Right lobe of liver (tissue), 6 donors: ENCODE data around the gene ESPN. TPM values are rescaled to one million over a fixed set of nuclear protein-coding genes. Genes with fewer than 3 reads are reported as not detected.

Experiments
- ATAC-seq, 4 donors: fragments of 200-7000 bp; cut with Tn5 transposase; one replicate each; pipeline ENCODE4 v1.9.1; 2020; ENCODE audit warnings: mild to moderate bottlenecking in 4 of 4, moderate library complexity in 4 of 4
- DNase-seq, 3 donors: peaks; one replicate each; pipeline ENCODE4 v3.0.0-alpha.2; 2020
- H3K27ac ChIP-seq, 3 donors: fragments of 200-600 bp; one replicate each; pipeline ENCODE4 v1.8.0; 2022
- H3K27me3 ChIP-seq, 2 donors: fragments of 200-600 bp; one replicate each; pipeline ENCODE4 v1.8.0; 2022
- H3K36me3 ChIP-seq, 4 donors: fragments of 200-600 bp; sonication (generic) in 1 of 4; one replicate each; pipeline versions ENCODE4 v1.5.1 to v1.8.0; 2017 to 2022; ENCODE audit warnings: control low read depth in 1 of 4
- H3K4me1 ChIP-seq, 4 donors: fragments of 200-600 bp; sonication (generic) in 1 of 4; one replicate each; pipeline versions ENCODE4 v1.5.1 to v1.8.0; 2017 to 2022; ENCODE audit warnings: control low read depth in 1 of 4
- H3K4me3 ChIP-seq, 3 donors: fragments of 200-600 bp; one replicate each; pipeline ENCODE4 v1.8.0; 2022
- H3K9me3 ChIP-seq, 4 donors: fragments of 200-600 bp; sonication (generic) in 1 of 4; one replicate each; pipeline versions ENCODE4 v1.5.1 to v1.8.0; 2017 to 2022; ENCODE audit warnings: control low read depth in 1 of 4
- CTCF ChIP-seq, 4 donors: fragments of 200-600 bp in 3 of 4; fragments of 450-650 bp in 1 of 4; IDR thresholded peaks; one replicate each; pipeline versions ENCODE4 v1.5.1 to v1.8.0; 2016 to 2022; ENCODE audit warnings: antibody characterized with exemption in 4 of 4, mild to moderate bottlenecking in 2 of 4
- POLR2A ChIP-seq: fragments of 450-650 bp; IDR thresholded peaks from one replicate; pipeline ENCODE4 v1.6.1; 2017; ENCODE audit warnings: antibody characterized with exemption, mild to moderate bottlenecking
- WGBS: methylation state at CpG from one replicate; pipeline ENCODE4 v1.1.6; 2018; ENCODE audit warnings: low coverage, low lambda C conversion rate; ENCODE audit not compliant: insufficient coverage; ENCODE audit errors: missing lambda C conversion rate; 5-methylcytosine and 5-hydroxymethylcytosine counted together
- intact Hi-C, 2 donors: fragments of 100-400 bp; cut with DNase I; formaldehyde crosslinking; loops; one replicate each; pipeline versions ENCODE4 v1.11.2 to v1.14.1; 2022
- total RNA-seq, 6 experiments: library from RNA; depleted of rRNA in 2 of 6; stranded (reverse); fragments of >200 nt in 2 of 6; fragmentation: NEBNext Ultra II Directional in 3 of 6; extraction: Animal tissue kit (Norgen Biotek cat#: 25700) in 3 of 6; gene quantifications; one replicate each; pipeline versions ENCODE4 v1.1.0 to v1.2.4, GENCODE V29; 2016 to 2023
- donor health status: DM: no; HTN: yes; CAD: no.
- donor health status: DM: no; HTN: no; CAD: no.
- donor health status: DM: no; HTN: no; CAD: no.
- donor health status: DM: no; HTN: yes; CAD: no.
- donor health status: DM: no; HTN: yes; CAD: no.

ESPN gene
- total RNA-seq, 6 experiments from 2014 or later, result 81.6 to 149 (median 120) TPM

- intact Hi-C loops, result no loop called here
- TF ChIP-seq CTCF (IDR thresholded peaks at IDR 0.05), result peak; percentile 8 to 32 (median 21)
- no peak for TF ChIP-seq POLR2A
- ATAC-seq (peak; percentile 64 to 75 (median 68)), DNase-seq (peak in 2 of 3 donors; percentile 75 to 76)
- Histone ChIP-seq H3K4me3 (no peak overlapping the region), H3K4me1 (peaks cover 0 to 17% (median 7%) of the 10 kb centered on the region in 4 donors), H3K27ac (no peak overlapping the region), H3K36me3 (no peaks in the 10 kb centered on the region), H3K9me3 (no peaks in the 10 kb centered on the region), H3K27me3 (no peaks in the 10 kb centered on the region)
- 36% methylated on average over 3 of the region's 101 CpGs for WGBS
Observed at GRCh38 chr1:6440198-6441126, 15.9 kb downstream of the ESPN start.

- intact Hi-C loops, result no loop called here
- Histone ChIP-seq H3K27ac (no peak overlapping the region), H3K4me1 (peaks cover 0 to 23% (median 11%) of the 10 kb centered on the region in 4 donors), H3K4me3 (no peak overlapping the region), H3K9me3 (no peaks in the 10 kb centered on the region), H3K27me3 (no peaks in the 10 kb centered on the region), H3K36me3 (no peaks in the 10 kb centered on the region)
- ATAC-seq (no peak), DNase-seq (no peak)
- no CpG with 5 or more reads among the region's 7 CpGs for whole genome bisulfite sequencing
- no peak for TF ChIP-seq CTCF (IDR thresholded peaks at IDR 0.05)
- no peak for TF ChIP-seq POLR2A
Observed at GRCh38 chr1:6441586-6441985, 17.0 kb downstream of the ESPN start.

GRCh38 chr1:6443339-6444115 lies 19.0 kb downstream of the ESPN start:
- Histone ChIP-seq H3K36me3 (no peaks in the 10 kb centered on the region), H3K27me3 (no peaks in the 10 kb centered on the region), H3K4me1 (peaks cover 0 to 30% (median 11%) of the 10 kb centered on the region in 4 donors), H3K27ac (no peak overlapping the region), H3K9me3 (no peaks in the 10 kb centered on the region), H3K4me3 (no peak overlapping the region)
- ATAC-seq (no peak), DNase-seq (peak in 1 of 3 donors; percentile 40)
- WGBS, result no CpG with 5 or more reads among the region's 21 CpGs
- intact Hi-C loops, result no loop called here
- TF ChIP-seq POLR2A (no peak), CTCF (IDR thresholded peaks at IDR 0.05) (no peak)

DNA sequence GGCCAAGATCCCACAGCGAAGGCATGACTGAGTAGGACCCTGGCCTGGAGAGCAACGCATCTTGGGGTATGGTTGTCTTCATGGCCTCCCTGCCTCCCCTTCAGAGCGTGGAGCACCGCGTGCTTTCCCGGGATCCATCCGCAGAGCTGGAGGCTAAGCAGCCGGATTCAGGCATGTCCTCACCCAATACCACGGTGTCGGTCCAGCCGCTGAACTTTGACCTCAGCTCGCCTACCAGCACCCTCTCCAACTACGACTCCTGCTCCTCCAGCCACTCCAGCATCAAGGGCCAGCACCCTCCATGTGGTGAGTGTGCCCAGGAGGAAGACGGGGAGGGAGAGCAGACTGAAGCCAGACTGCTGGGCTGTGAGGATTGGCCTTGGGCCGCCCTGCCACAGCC lies 19.8 kb downstream of the ESPN start:
- 43% methylated on average over 5 of the region's 15 CpGs for WGBS
- no peak overlapping the region for H3K27ac ChIP-seq
- DNase-seq (peak in 1 of 3 donors; percentile 49), ATAC-seq (no peak)
- TF ChIP-seq CTCF (IDR thresholded peaks at IDR 0.05), result no peak
- TF ChIP-seq POLR2A, result no peak
- no peak overlapping the region for H3K4me3 ChIP-seq
- no peaks in the 10 kb centered on the region for H3K36me3 ChIP-seq
- intact Hi-C loops, result no loop called here
- H3K4me1 ChIP-seq, result peaks cover 0 to 25% (median 11%) of the 10 kb centered on the region in 4 donors
- H3K27me3 ChIP-seq, result no peaks in the 10 kb centered on the region
- H3K9me3 ChIP-seq, result no peaks in the 10 kb centered on the region
